GM12878 (cell line): Measurements from ENCODE around the gene EED. TPM values are rescaled to one million over a fixed set of nuclear protein-coding genes. Genes with fewer than 3 reads are reported as not detected.
A peak's percentile ranks its signal among the peaks of the same experiment; 100 is the strongest.

ENCODE experiments used
- ATAC-seq: fragments of 200-7000 bp; cut with Tn5 transposase; 3 replicates; pipeline ENCODE4 v1.9.1; 2020; ENCODE audit warnings: mild to moderate bottlenecking, moderate library complexity
- BruUV-seq: library from RNA; stranded (reverse); fragments of 400-500 nt; replicated peaks from 2 replicates; lab custom pipeline; 2021; lab: Mats Ljungman, UMichigan
- CTCF ChIA-PET: fragments of 300-600 bp; sonication (Branson Sonifier 250); formaldehyde crosslinking; extraction: SDS; loops from one replicate; lab custom pipeline; 2021; ENCODE audit warnings: inconsistent platforms; lab: Yijun Ruan, JAX
- POLR2A ChIA-PET: fragments of 350-600 bp; formaldehyde crosslinking; extraction: SDS; loops from one replicate; lab custom pipeline; 2021; ENCODE audit warnings: inconsistent platforms; lab: Charles Lee
- RAD21 ChIA-PET: fragments of 300-600 bp; sonication (Branson Sonifier 250); formaldehyde crosslinking; loops from one replicate; lab custom pipeline; 2023; ENCODE audit warnings: antibody characterized with exemption; ENCODE audit not compliant: unreplicated experiment; lab: Charles Lee
- SMC1A ChIA-PET: fragments of 300-600 bp; sonication (Branson Sonifier 250); formaldehyde crosslinking; loops from one replicate; lab custom pipeline; 2023; ENCODE audit not compliant: unreplicated experiment, uncharacterized antibody; lab: Charles Lee
- DNase-seq: peaks from one replicate; pipeline ENCODE4 v3.0.0-alpha.2; 2011; ENCODE audit warnings: low read depth, low spot score
- FAIRE-seq: peaks from 3 replicates; lab custom pipeline; 2011; peaks lifted over from hg19 to GRCh38; lab: Jason Lieb, UNC
- H2AFZ ChIP-seq: 2 replicates; pipeline ENCODE4 v1.6.0; 2011; ENCODE audit warnings: low read depth, low read length, control low read depth; ENCODE audit not compliant: control insufficient read depth
- H3K27ac ChIP-seq: 2 replicates; pipeline ENCODE4 v1.5.1; 2011; ENCODE audit warnings: control low read depth; ENCODE audit not compliant: control insufficient read depth, insufficient read depth
- H3K27me3 ChIP-seq, 2 experiments: replicated peaks in 1 of 2; 2 replicates each; pipeline versions ENCODE4 v1.6.0 to v1.6.1; 2011; ENCODE audit warnings: low read length in 1 of 2; ENCODE audit not compliant: control insufficient read depth in 2 of 2, insufficient read depth in 2 of 2
- H3K36me3 ChIP-seq, 2 experiments: 2 replicates each; pipeline ENCODE4 v1.5.1; 2011; ENCODE audit warnings: low read length in 1 of 2; ENCODE audit not compliant: control insufficient read depth in 2 of 2, insufficient read depth in 2 of 2
- H3K4me1 ChIP-seq: 2 replicates; pipeline ENCODE4 v1.6.1; 2011; ENCODE audit warnings: mild to moderate bottlenecking, low read length, moderate library complexity, mixed read lengths; ENCODE audit not compliant: control insufficient read depth, insufficient read depth
- H3K4me2 ChIP-seq: 2 replicates; pipeline ENCODE4 v1.6.0; 2011; ENCODE audit warnings: control low read depth; ENCODE audit not compliant: control insufficient read depth, insufficient read depth
- H3K4me3 ChIP-seq: fragments of 200-600 bp; sonication (generic); 2 replicates; pipeline ENCODE4 v1.5.1; 2016
- H3K79me2 ChIP-seq: 2 replicates; pipeline ENCODE4 v1.6.0; 2011; ENCODE audit warnings: low read length; ENCODE audit not compliant: control insufficient read depth, insufficient read depth
- H3K9ac ChIP-seq: 2 replicates; pipeline ENCODE4 v1.8.0; 2011; ENCODE audit warnings: low read length, control low read depth, mixed read lengths; ENCODE audit not compliant: control insufficient read depth, insufficient read depth
- H3K9me3 ChIP-seq: replicated peaks from 3 replicates; pipeline ENCODE4 v1.5.1; 2011; ENCODE audit warnings: mild to moderate bottlenecking, low read length; ENCODE audit not compliant: control insufficient read depth, insufficient read depth
- H4K20me1 ChIP-seq: 2 replicates; pipeline ENCODE4 v1.6.0; 2011; ENCODE audit not compliant: control insufficient read depth, insufficient read depth
- ATF2 ChIP-seq: IDR thresholded peaks from 2 replicates; pipeline ENCODE4 v1.6.1; 2012; ENCODE audit warnings: low read length, inconsistent platforms
- BACH1 ChIP-seq: fragments of 450-650 bp; IDR thresholded peaks from 2 replicates; pipeline ENCODE4 v1.6.1; 2017; ENCODE audit warnings: mild to moderate bottlenecking, borderline replicate concordance
- BCL11A ChIP-seq: IDR thresholded peaks from 2 replicates; pipeline ENCODE4 v1.6.1; 2011; ENCODE audit warnings: low read depth, low read length
- CREB1 ChIP-seq: IDR thresholded peaks from 2 replicates; pipeline ENCODE4 v1.6.1; 2012; ENCODE audit warnings: low read depth, mild to moderate bottlenecking, inconsistent platforms
- EED ChIP-seq: sonication (generic); IDR thresholded peaks from 2 replicates; pipeline ENCODE4 v1.6.1; 2016; ENCODE audit warnings: antibody characterized with exemption, low read depth
- NFYB ChIP-seq: IDR thresholded peaks from 2 replicates; pipeline ENCODE4 v1.6.1; 2011; ENCODE audit warnings: low read depth, mild to moderate bottlenecking, low read length, improper control_type of control experiment, moderate library complexity; ENCODE audit not compliant: insufficient read depth
- NR2F1 ChIP-seq: fragments of 450-650 bp; conservative IDR thresholded peaks from 2 replicates; pipeline ENCODE4 v1.6.1; 2017; ENCODE audit warnings: mild to moderate bottlenecking
- PKNOX1 ChIP-seq: fragments of 450-650 bp; IDR thresholded peaks from 2 replicates; pipeline ENCODE4 v1.6.1; 2016; ENCODE audit warnings: mild to moderate bottlenecking
- RBBP5 ChIP-seq: fragments of 200-600 bp; sonication (generic); conservative IDR thresholded peaks from 2 replicates; pipeline ENCODE4 v1.6.1; 2016
- RUNX3 ChIP-seq: IDR thresholded peaks from 2 replicates; pipeline ENCODE4 v1.6.1; 2012; ENCODE audit warnings: low read length, inconsistent platforms
- SRF ChIP-seq, 2 experiments: IDR thresholded peaks; 2 replicates each; pipeline ENCODE4 v1.6.1; 2011; ENCODE audit warnings: low read depth in 2 of 2, low read length in 2 of 2, mild to moderate bottlenecking in 1 of 2, moderate library complexity in 1 of 2
- YY1 ChIP-seq: IDR thresholded peaks from 2 replicates; pipeline ENCODE4 v1.6.1; 2011; ENCODE audit warnings: low read depth, mild to moderate bottlenecking, low read length
- ZBTB11 ChIP-seq: fragments of 450-650 bp; formaldehyde crosslinking; IDR thresholded peaks from 2 replicates; pipeline ENCODE4 v1.5.0; 2022; ENCODE audit warnings: mild to moderate bottlenecking, missing genetic modification characterization
- ZNF384 ChIP-seq: IDR thresholded peaks from 2 replicates; pipeline ENCODE4 v1.6.1; 2012; ENCODE audit warnings: low read depth, mild to moderate bottlenecking, low read length, improper control_type of control experiment, borderline replicate concordance
- WGBS: methylation state at CpG from one replicate; pipeline ENCODE4 v1.1.6; 2016; ENCODE audit warnings: low lambda C conversion rate; ENCODE audit not compliant: insufficient replicate concordance, insufficient coverage; ENCODE audit errors: missing lambda C conversion rate; 5-methylcytosine and 5-hydroxymethylcytosine counted together
- in situ Hi-C: fragments of 300-500 bp; cut with MboI; formaldehyde crosslinking; loops from 9 replicates; pipeline ENCODE4 v1.14.3; 2018; ENCODE audit warnings: mixed read lengths
- intact Hi-C: fragments of 100-400 bp; cut with micrococcal nuclease; formaldehyde crosslinking; loops from one replicate; pipeline ENCODE4 v1.14.2; 2022; ENCODE audit not compliant: unreplicated experiment
- polyA plus RNA-seq, 11 experiments: library from polyadenylated mRNA; depleted of rRNA in 4 of 11; unstranded in 6 of 11; stranded (reverse) in 5 of 11; fragments of >200 nt; fragmentation: Nextera tagmentation in 4 of 11; fragmentation: Illumina TruSeq in 1 of 11; extraction: Ambion mirVana in 4 of 11; extraction: Trizol in 1 of 11; gene quantifications; 1 replicate in 1 of 11; 2 replicates in 10 of 11; pipeline versions ENCODE4 v1.2.1 to v1.2.3, GENCODE V29; 2011 to 2016; ENCODE audit warnings: inconsistent platforms in 2 of 11, missing spikeins in 2 of 11, low read depth in 1 of 11
- total RNA-seq, 4 experiments: library from RNA; depleted of rRNA in 3 of 4; stranded (reverse); fragments of >200 nt in 3 of 4; fragmentation: Illumina TruSeq in 1 of 4; extraction: Trizol in 1 of 4; gene quantifications; 2 replicates each; pipeline versions ENCODE4 v1.2.1 to v1.2.3, GENCODE V29; 2013 to 2021

Gene EED
- total and polyA plus RNA-seq, 10 of the 15 experiments (the other 5 are each of a cell fraction or from before 2014, with no cell fraction given) = 41.5 to 140 (median 72.2) TPM

GRCh38 chr11:86291466-86292262 lies 47.1 kb downstream of the EED start (continued):
- TF ChIP-seq PKNOX1 (no peak; the same call in 1 of the 2 replicates), ZNF384 (peak; percentile 98), YY1 (peak; percentile 54; the same call in 1 of the 2 replicates), BACH1 (no peak)

- Histone ChIP-seq H3K27me3 (no peaks in the 10 kb centered on the region), H3K9ac (no peak overlapping the region), H2AFZ (no peak overlapping the region; the same call in 1 of the 2 replicates), H3K9me3 (no peaks in the 10 kb centered on the region), H3K79me2 (no peaks in the 10 kb centered on the region), H3K4me3 (no peak overlapping the region), H3K36me3 (no peaks in the 10 kb centered on the region), H3K4me2 (peak overlapping the region; percentile 19; the same call in 1 of the 2 replicates), H3K4me1 (peaks cover 32% of the 10 kb centered on the region), H4K20me1 (no peaks in the 10 kb centered on the region), H3K27ac (peak overlapping the region; percentile 54)
- CTCF ChIA-PET = interaction anchor here (0.9 to 5.6 kb wide), 13 partner anchors 7 to 458 kb away, joined by 3 to 51 read pairs (median 5); partner anchors contain the start of gene HIKESHI
- no TSS peak for BruUV-seq
- in situ Hi-C loops (loop anchor here (5.0 kb wide), 2 partner anchors 251 to 436 kb away; partner anchors contain the start of gene CCDC83), intact Hi-C loops (loop anchor here (2.0 to 10.0 kb wide), 6 partner anchors 48 to 628 kb away; partner anchors contain the start of genes CCDC83, CREBZF and EED)
- RAD21 ChIA-PET = interaction anchor here (0.7 to 4.2 kb wide), 10 partner anchors 8 to 438 kb away, joined by 3 to 28 read pairs (median 4); partner anchors contain the start of gene CCDC83
- SMC1A ChIA-PET = interaction anchor here (0.7 to 7.1 kb wide), 10 partner anchors 12 to 435 kb away, joined by 3 to 54 read pairs (median 4); partner anchors contain the start of gene PICALM
- DNase-seq = peak; percentile 59
- peak; percentile 54 for FAIRE-seq
- POLR2A ChIA-PET = interaction anchor here (0.6 to 2.4 kb wide), 5 partner anchors 8 to 162 kb away, joined by 3 to 8 read pairs (median 4); no protein-coding TSS in a partner anchor
- peak; percentile 88 for ATAC-seq
- WGBS = 11% methylated on average over 6 of the region's 6 CpGs
- TF ChIP-seq SRF (IDR thresholded peaks at IDR 0.05; ENCODE audit: low read depth in 2 of 2, low read length in 2 of 2) (no peak), NR2F1 (0 out of 2 replicates have a peak, but pooled peaks have one; percentile 38), NFYB (peak; percentile 73), RUNX3 (peak; percentile 44; the same call in 1 of the 2 replicates), RBBP5 (no peak), ZBTB11 (CRISPR knock-in tag) (no peak), BCL11A (0 out of 2 replicates have a peak, but pooled peaks have one; percentile 24), ATF2 (0 out of 2 replicates have a peak, but pooled peaks have one; percentile 29), EED (peak; percentile 89), CREB1 (0 out of 2 replicates have a peak, but pooled peaks have one; percentile 9)
Observed at GRCh38 chr11:86292912-86293616, 48.5 kb downstream of the EED start.
